OCI-LY7 (cell line): ENCODE measurements around the gene CASK. TPM values are rescaled to one million over a fixed set of nuclear protein-coding genes. Genes with fewer than 3 reads are reported as not detected.

ENCODE experiments used
- BruUV-seq: library from RNA; stranded (reverse); fragments of 400-500 nt; replicated peaks from 2 replicates; lab custom pipeline; 2021; lab: Mats Ljungman, UMichigan
- CTCF ChIA-PET: fragments of 300-600 bp; sonication (Branson Sonifier 250); formaldehyde crosslinking; loops from one replicate; lab custom pipeline; 2022; ENCODE audit warnings: antibody characterized with exemption; ENCODE audit not compliant: unreplicated experiment; lab: Charles Lee
- POLR2A ChIA-PET: fragments of 300-600 bp; sonication (Branson Sonifier 250); formaldehyde crosslinking; loops from one replicate; lab custom pipeline; 2022; ENCODE audit warnings: antibody characterized with exemption; lab: Charles Lee
- DNase-seq: peaks from one replicate; pipeline ENCODE4 v3.0.0-alpha.2; 2015; ENCODE audit warnings: low spot score
- H2AFZ ChIP-seq: fragments of 200-600 bp; sonication (generic), shearing (Covaris generic); 2 replicates; pipeline ENCODE4 v1.6.1; 2014; ENCODE audit warnings: mild to moderate bottlenecking, antibody characterized with exemption, low read length, moderate library complexity
- H3K27ac ChIP-seq: fragments of 200-600 bp; sonication (generic); 2 replicates; pipeline ENCODE4 v1.5.1; 2014; ENCODE audit warnings: mixed run types, low read depth, mild to moderate bottlenecking, moderate library complexity, low read length, inconsistent platforms; ENCODE audit not compliant: poor library complexity, severe bottlenecking
- H3K36me3 ChIP-seq: fragments of 200-600 bp; sonication (generic); 2 replicates; pipeline ENCODE4 v1.6.1; 2014; ENCODE audit warnings: mild to moderate bottlenecking, antibody characterized with exemption, low read length, moderate library complexity, mixed read lengths; ENCODE audit not compliant: insufficient read depth
- H3K4me1 ChIP-seq: fragments of 200-600 bp; sonication (generic); 2 replicates; pipeline ENCODE4 v1.5.1; 2014; ENCODE audit warnings: mild to moderate bottlenecking, low read length; ENCODE audit not compliant: insufficient read depth, poor library complexity, severe bottlenecking
- H3K4me2 ChIP-seq: fragments of 200-600 bp; sonication (generic); 2 replicates; pipeline ENCODE4 v1.6.1; 2014; ENCODE audit warnings: mild to moderate bottlenecking, low read length
- H3K4me3 ChIP-seq: fragments of 200-600 bp; sonication (generic); 2 replicates; pipeline ENCODE4 v1.5.1; 2014; ENCODE audit warnings: mild to moderate bottlenecking, low read depth, low read length; ENCODE audit not compliant: poor library complexity, severe bottlenecking
- H3K79me2 ChIP-seq: fragments of 200-600 bp; sonication (generic); 2 replicates; pipeline ENCODE4 v1.6.1; 2016; ENCODE audit warnings: low read depth, mild to moderate bottlenecking, low read length, moderate library complexity, mixed read lengths; ENCODE audit not compliant: insufficient read depth
- H3K9me2 ChIP-seq: fragments of 200-600 bp; sonication (generic); 2 replicates; pipeline ENCODE4 v1.6.1; 2016; ENCODE audit warnings: mild to moderate bottlenecking, low read length, mixed read lengths; ENCODE audit not compliant: insufficient read depth
- H3K9me3 ChIP-seq: fragments of 200-600 bp; sonication (generic); 2 replicates; pipeline ENCODE4 v1.6.1; 2014; ENCODE audit warnings: mild to moderate bottlenecking, mixed run types, low read length, mixed read lengths
- H4K20me1 ChIP-seq: fragments of 200-600 bp; sonication (generic); 2 replicates; pipeline ENCODE4 v1.6.1; 2014; ENCODE audit warnings: mild to moderate bottlenecking, antibody characterized with exemption, low read length, moderate library complexity, mixed read lengths; ENCODE audit not compliant: insufficient read depth
- CTCF ChIP-seq: fragments of 200-600 bp; sonication (generic); conservative IDR thresholded peaks from 2 replicates; pipeline ENCODE4 v1.5.1; 2014; ENCODE audit warnings: mild to moderate bottlenecking, antibody characterized with exemption, low read length, moderate library complexity, mixed read lengths
- EZH2phosphoT487 ChIP-seq: fragments of 200-600 bp; sonication (generic); IDR thresholded peaks from 2 replicates; pipeline ENCODE4 v1.6.1; 2018; ENCODE audit warnings: low read depth, borderline replicate concordance, mild to moderate bottlenecking, mixed run types, antibody characterized with exemption, low read length, moderate library complexity, mixed read lengths
- intact Hi-C: fragments of 100-400 bp; cut with micrococcal nuclease; formaldehyde crosslinking; loops from one replicate; pipeline ENCODE4 v1.10.0; 2022; ENCODE audit not compliant: unreplicated experiment
- total RNA-seq, 2 experiments: library from RNA; depleted of rRNA in 1 of 2; stranded (reverse); fragments of >200 nt in 1 of 2; shearing (Covaris generic) in 1 of 2; gene quantifications; 2 replicates each; pipeline ENCODE4 v1.2.3, GENCODE V29; 2014 to 2022

Gene CASK
- total RNA-seq, 2 experiments from 2014 or later, result 18.6 to 29.4 TPM

GRCh38 chrX:41825796-41826195 is 97.6 kb downstream of the CASK start:
- TF ChIP-seq EZH2phosphoT487, result no peak
- TF ChIP-seq CTCF, result no peak
- Histone ChIP-seq H3K4me3 (no peak overlapping the region), H3K36me3 (no peaks in the 10 kb centered on the region; the same call in 1 of the 2 replicates), H3K27ac (no peak overlapping the region), H4K20me1 (no peaks in the 10 kb centered on the region), H3K79me2 (no peaks in the 10 kb centered on the region), H3K4me2 (no peak overlapping the region), H3K9me3 (no peaks in the 10 kb centered on the region), H2AFZ (no peak overlapping the region), H3K9me2 (no peaks in the 10 kb centered on the region), H3K4me1 (no peaks in the 10 kb centered on the region)
- CTCF ChIA-PET, result no interaction called here
- no TSS peak for BruUV-seq
- POLR2A ChIA-PET, result no interaction called here
- DNase-seq, result no peak
- intact Hi-C loops, result no loop called here

GRCh38 chrX:41824551-41824950 is 98.8 kb downstream of the CASK start:
- no peak overlapping the region for H3K4me3 ChIP-seq
- H3K36me3 ChIP-seq, result no peaks in the 10 kb centered on the region; the same call in 1 of the 2 replicates
- no peak for DNase-seq
- no peaks in the 10 kb centered on the region; the same call in 1 of the 2 replicates for H3K9me3 ChIP-seq
- H4K20me1 ChIP-seq, result no peaks in the 10 kb centered on the region
- ChIA-PET CTCF (no interaction called here), POLR2A (no interaction called here)
- no peak overlapping the region for H3K27ac ChIP-seq
- no peaks in the 10 kb centered on the region for H3K4me1 ChIP-seq
- H2AFZ ChIP-seq, result no peak overlapping the region
- intact Hi-C loops, result no loop called here
- H3K9me2 ChIP-seq, result no peaks in the 10 kb centered on the region
- H3K4me2 ChIP-seq, result no peak overlapping the region
- no peaks in the 10 kb centered on the region for H3K79me2 ChIP-seq
- no TSS peak for BruUV-seq
- TF ChIP-seq EZH2phosphoT487, result no peak
- no peak for TF ChIP-seq CTCF

- Histone ChIP-seq H3K79me2 (no peaks in the 10 kb centered on the region), H2AFZ (no peak overlapping the region), H3K36me3 (no peaks in the 10 kb centered on the region; the same call in 1 of the 2 replicates), H3K9me2 (no peaks in the 10 kb centered on the region), H3K27ac (no peak overlapping the region), H3K4me1 (no peaks in the 10 kb centered on the region), H4K20me1 (no peaks in the 10 kb centered on the region), H3K4me3 (no peak overlapping the region), H3K9me3 (no peaks in the 10 kb centered on the region; the same call in 1 of the 2 replicates), H3K4me2 (no peak overlapping the region)
- TF ChIP-seq EZH2phosphoT487 (no peak), CTCF (no peak)
- intact Hi-C loops, result no loop called here
- BruUV-seq, result no TSS peak
- CTCF ChIA-PET, result no interaction called here
- POLR2A ChIA-PET, result no interaction called here
- DNase-seq, result no peak
Observed at GRCh38 chrX:41823402-41823801, 100.0 kb downstream of the CASK start.
